ENCODE results near the gene FRAS1.
"Not testable (repeated sequence)": the region's sequence is repeated elsewhere in the genome, so short reads cannot be mapped to it uniquely, and the experiment has no call there.

FRAS1 gene

DNA sequence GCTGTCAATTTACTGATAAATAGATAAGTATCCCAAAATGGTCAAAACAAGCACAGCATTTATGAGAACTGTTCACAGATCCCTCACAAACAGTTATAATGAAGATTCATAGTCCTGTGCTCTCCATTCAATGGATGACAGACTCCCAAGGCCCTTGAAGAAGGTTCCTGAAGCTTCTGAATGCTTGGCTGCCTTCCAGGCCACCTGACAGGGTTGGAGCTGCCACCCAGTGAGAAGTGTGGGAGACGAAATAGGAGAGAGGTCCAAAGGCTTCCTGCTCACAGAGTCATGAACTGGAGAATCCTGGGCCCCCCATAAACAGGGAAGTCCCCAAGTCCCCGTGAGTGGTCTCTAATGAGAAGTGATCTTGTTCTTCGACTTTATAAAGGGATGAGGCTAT lies 468.4 kb downstream of the FRAS1 start:
- DNase-seq, result no peak

DNA sequence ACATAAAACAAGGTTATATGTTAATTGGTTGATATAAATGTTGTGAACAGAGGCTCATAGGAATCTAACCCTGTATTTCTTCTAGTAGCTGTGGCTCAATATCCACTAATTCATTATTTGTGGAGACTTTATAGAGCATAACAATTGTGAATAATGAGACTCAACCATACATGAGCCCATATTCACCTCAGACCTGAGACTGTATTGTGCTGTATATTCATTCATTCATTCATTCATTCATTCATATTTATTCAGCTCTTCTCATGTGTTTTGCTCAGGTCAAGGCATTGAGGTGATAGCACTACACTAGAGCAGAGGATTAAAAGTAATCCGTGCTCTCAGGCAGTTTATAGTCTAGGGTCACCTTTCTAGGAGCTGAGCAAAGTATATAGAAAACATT lies 470.0 kb downstream of the FRAS1 start:
- DNase-seq, result no peak

DNA sequence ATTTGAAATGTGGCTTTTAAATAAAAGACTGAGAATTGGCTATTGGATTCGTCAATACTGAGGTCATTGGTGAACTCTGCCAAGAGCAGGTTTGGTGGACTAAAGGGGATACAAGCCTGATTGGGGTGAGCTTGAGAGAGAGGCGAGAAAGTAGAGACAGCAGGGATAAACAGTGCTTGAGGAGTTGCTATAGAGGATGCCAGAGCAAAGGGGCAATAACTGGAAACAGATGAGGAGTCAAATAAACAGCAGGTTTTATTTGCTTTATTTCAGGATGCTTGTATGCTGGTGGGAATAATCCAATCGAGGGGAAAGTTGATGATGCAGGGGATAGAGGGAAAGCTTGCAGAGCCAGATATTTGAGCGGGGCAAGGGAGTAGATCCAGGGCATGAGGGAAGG lies 470.4 kb downstream of the FRAS1 start:
- DNase-seq, result no peak

DNA sequence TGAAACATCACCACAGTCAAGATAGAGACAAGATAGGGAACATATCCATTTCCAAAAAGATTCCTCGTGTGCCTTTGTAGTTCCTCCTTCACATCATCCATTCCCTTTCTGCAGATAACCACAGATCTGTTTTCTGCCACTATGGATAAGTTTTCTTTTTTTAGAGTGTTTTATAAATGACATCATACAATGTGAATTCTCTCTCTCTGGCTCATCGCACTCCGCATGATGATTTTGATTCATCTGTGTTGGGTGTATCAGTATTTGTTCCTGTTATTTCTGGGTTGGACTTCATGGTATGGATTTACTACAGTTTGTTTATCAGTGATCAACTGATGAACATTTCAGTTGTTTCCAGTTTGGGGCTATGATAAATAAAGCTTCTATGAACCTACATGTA lies 471.2 kb downstream of the FRAS1 start:
- no peak for DNase-seq

DNA sequence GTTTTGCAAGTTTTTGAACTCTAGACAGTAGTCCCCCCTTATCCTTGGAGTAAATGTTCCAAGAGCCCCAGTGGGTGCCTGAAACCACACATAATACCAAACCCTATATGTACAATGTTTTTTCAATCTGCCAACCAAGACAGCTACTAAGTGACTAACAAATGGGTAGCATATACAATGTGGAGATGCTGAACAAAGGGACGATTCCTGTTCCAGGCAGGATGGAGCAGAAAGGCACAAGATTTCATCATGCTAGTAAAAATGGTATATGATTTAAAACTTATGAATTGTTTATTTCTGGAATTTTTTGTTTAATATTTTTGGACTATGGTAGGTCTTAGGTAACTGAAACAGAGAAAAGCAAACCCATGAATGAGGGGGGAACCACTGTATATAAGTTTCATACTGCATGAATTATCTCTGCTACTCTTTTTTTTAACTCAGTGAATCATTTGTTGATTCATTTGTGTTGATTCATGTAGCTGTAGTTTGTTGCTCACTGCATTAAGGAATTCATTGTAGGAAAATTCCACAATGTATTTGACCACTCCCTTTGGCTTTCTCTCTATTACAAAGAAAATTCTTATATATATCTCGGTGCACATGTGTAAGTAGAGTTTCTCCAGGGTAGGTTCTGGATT lies 472.6 kb downstream of the FRAS1 start:
- no peak for DNase-seq

DNA sequence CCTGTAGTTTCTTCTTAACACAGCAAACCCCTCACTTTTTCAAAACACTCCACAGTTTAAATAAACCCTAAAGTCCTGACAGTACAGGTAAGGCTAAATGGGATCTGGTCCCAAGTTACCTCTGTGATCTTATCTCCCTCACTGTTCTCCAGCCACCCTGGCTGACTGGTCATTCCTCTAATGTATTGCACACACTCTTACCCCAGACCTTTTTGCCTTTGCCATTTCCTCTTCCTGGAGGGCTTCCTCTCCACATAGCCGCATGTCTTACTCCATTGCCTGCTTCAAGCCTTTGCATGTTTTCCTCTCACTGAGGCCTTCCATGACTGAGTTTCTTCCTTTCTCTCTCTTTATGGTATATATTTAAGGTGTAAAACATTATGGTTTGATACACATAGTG lies 474.9 kb downstream of the FRAS1 start:
- DNase-seq, result no peak

DNA sequence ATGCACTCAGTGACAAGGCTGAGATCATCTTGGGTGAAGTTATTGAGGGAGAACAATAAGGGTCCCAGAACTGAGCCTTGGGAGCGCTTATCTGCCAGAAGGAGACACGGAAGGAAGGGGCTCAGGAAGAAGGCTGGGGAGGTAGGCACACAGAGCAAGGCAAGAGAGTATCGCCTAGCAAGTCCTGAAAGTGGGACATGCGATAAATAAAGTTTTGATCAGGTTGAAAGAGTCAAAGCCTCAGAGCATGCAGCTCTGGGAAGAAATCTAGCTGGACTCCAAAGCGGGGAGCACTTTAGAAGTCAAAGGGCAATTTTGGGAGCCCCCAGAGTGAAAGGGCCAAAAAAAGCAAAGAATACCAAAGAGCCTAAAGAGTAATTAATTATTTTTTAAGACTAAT lies 476.7 kb downstream of the FRAS1 start:
- DNase-seq, result no peak

DNA sequence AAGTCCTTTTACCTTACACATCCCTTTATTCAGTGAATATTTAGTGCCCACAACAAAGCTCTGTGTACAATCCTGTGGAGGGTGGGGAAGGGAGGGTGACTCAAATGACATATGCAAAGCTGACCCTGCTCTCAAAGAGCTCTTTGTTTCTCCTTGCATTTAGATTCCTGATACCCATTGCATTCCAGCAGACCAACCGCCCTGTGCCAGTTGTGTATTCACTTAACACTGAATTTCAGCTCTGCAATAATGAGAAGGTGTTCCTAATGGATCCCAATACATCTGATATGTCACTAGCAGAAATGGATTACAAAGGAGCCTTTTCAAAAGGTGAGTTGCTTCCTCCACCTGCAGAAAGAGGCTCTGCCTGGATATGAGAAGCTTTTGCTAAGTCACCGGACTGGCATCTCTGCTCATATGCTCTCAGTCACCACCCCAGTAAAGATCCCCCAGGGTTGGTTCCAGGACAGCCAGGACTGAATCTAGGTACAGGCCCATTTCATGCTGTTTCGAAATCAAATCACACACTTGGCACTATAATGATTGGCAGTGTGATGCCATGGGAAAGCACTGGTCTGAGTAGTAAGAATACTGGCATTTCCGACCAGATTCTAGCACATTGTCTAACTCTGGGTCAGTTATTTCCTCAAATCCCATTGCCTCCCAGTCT lies 477.3 kb downstream of the FRAS1 start:
- DNase-seq, result no peak

DNA sequence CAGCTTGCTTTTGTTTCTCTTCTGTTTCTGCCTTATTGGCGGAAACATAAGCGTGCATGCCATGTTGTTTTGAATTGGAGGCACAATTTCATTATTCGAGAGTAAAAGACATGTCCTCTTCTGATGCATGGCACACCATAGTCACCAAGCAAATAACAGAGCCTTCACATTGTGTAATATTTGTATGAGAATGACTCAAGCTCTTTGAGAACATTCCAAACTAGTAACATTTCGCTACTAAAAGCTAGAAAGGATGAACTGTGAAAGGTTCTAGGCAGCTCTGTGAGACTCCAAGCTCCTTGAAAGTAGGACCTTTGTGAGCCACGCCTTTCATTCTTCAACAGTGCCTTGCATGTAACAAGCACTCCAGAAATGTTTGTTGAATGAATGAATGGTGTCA lies 485.2 kb downstream of the FRAS1 start:
- no peak for DNase-seq

DNA sequence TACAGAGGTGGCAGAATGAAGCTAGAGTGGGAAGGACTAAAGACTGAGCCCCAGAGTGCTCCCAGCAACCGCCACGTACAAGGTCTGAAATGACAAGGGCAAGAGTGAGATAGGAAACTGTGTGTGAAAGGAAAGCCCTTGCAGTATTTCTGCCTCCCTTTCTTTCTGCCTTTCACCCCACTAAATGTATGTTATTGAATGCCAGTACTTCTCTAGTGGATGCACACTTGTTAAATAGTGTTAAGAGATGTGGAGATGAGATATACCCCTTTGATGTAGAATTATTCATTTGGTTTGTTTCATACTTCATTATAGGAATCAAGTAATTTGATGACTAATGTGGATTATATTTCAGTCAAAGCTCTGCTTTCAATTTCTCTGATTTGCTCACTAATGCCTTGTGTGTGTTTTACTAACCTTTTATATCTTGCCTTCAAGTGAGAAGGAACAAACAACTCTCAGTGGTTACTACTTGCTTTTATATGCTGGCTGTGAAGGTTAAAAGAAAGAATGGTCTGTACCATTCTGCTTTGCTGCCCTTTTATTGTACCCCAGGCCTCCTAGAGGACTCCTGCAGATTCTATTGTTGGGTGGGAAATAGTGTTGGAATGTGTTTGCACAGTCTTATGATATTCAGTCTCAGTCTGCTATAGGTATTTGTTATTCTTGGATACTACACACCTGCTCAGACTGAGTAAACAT lies 486.5 kb downstream of the FRAS1 start:
- DNase-seq, result no peak

DNA sequence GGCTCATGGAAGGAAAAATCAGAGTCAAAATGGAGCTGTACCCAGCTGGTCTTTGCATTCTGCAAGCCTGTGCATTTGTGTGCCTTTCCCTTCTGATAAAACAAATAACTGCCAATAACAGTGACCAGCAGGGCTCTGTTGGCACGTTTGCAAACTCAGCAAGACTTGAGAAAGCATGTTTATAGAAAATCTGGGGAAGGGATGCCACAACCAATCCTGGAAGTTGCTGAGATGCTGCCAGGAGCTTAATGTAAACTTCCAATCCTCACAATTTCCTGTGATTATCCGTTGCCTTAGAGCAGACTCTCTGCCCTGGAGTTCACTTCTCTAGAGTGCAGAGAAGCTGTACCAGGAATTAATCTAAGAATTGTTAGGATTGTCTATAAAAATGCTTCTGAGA lies 487.6 kb downstream of the FRAS1 start:
- no peak for DNase-seq

DNA sequence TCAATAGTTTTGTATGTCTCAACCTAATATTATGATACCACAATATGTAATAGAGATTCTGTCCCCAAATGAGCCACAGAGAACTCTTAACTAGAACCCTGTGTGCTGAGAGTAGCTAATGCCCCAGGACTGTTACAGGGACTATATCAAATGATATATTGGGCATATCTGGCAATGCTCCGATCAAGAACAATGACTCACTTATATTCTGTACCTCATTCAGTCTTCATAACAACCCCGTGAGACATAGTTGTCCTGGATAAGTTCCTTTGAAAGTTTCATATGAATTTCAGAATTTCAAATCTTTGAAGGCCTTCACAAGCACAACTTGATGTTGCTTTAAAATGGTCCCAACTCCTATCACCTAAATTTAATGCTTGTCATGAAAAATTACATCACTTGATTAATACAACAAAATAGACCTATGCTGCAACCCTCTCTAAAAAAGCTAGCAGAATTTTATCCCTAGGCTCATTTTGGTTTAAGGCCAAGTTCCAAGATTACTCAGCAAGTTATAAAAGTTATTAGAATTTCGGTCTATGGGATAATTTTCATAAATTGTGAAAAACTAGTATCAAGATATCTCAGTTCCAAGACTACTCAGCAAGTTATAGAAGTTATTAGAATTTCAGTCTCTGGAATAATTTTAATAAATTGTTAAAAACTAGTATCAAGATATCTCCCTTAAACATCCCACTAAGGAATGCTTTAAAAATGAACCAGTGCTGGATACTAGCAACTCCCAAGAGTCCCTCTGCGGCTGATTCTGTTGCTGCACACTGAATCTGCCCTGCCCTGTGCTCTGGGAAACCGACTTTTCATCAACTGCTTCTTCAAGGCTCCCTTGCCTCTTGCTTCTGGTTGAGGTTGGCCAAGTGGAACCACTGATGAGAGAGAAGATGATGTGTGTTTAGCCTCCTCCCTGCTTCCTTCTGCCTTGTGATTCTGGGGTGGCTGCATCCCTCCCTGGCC lies 488.4 kb downstream of the FRAS1 start:
- no peak for DNase-seq

DNA sequence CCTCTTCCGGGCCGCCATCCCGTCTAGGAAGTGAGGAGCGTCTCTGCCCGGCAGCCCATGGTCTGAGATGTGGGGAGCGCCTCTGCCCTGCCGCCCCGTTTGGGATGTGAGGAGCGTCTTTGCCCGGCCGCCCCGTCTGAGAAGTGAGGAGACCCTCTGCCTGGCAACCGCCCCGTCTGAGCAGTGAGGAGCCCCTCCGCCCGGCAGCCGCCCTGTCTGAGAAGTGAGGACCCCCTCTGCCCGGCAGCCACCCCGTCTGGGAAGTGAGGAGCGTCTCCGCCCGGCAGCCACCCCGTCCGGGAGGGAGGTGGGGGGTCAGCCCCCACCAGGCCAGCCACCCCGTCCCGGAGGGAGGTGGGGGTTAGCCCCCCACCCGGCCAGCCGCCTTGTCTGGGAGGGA lies 490.8 kb downstream of the FRAS1 start:
- DNase-seq, result not testable (repeated sequence)

DNA sequence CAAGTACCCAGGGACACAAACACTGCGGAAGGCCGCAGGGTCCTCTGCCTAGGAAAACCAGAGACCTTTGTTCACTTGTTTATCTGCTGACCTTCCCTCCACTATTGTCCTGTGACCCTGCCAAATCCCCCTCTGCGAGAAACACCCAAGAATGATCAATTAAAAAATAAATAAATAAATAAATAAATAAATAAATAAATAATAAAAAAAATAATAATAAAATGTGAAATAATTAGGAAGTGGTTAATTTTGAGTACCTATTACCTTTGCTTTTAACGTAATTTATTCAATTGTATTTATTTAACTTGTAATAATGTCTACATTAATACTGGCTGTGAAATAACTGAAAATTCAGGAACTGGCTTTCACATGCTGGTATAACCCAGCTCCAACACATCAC lies 491.8 kb downstream of the FRAS1 start:
- DNase-seq, result not testable (repeated sequence)

DNA sequence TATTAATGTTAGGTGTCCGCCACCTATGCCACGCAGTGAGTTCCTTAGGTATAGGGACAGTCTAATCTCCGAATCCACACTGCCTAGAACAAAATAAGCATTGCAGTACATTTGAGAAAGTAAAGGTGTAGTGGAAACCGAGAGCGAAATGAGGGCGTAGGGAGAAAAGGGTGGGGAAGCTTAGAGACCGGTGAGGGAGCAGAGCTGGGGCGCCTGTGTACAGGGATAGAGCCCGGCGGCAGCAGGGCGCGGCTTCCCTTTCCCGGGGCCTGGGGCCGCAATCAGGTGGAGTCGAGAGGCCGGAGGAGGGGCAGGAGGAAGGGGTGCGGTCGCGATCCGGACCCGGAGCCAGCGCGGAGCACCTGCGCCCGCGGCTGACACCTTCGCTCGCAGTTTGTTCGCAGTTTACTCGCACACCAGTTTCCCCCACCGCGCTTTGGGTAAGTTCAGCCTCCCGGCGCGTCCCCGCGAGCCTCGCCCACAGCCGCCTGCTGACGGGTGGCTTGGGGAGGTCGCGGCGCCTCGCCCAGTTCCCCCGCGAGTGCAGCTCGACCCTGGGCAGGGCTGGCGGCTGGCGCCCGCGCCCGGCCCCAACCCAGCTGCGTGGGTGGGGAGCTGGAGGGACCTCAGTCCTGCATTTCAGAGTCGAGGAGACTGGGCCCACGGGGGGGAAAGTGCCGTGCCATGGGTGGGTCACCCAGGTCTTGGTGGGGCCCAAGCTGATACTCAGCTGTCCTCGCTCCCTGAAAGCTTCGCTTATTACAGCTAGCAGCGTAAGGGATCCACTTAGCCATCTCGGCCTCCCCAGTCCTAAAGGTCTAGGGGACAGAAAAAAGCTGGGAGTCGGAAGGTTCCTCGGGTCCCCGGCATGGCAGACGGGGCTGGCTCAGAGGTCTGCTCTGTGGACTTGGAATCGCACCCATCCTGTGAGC lies 494.6 kb downstream of the FRAS1 start, which contains the start of gene ANXA3:
Gene ANXA3 (plus strand): TSS at position 351 of the 932 bp plus-strand sequence. CDS start 2,704 bp downstream, outside the sequence.
- DNase-seq, result peak; percentile 44

DNA sequence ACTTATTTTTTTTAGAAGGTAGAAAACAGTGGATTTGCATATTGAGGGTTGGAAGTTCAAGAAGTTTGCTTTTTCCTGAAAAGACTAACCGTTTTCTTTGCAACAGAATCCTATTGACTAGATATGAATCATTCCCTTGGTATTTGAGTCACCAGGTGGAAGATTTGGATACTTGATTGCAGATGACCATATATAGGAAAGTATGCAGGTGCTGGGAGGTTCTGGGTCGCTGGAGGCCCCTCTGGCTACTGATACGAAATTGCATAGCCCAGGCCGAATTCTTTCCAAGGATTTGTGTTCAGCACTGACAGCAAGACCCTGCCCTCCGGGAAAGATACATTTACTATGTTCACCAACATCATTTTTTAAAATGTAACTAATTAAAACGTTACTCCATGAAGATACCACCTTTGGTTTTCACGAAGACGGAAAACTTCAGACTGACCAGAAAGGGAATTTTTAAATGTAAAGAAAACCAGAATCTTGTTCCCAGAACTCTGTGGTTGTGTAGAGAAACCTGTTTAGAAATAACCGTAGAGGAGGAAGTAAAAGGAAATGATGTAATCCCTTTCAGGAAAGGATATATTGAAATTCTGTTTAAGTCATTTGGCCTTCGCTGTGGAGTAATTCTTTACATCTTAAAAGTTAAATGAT lies 495.4 kb downstream of the FRAS1 start:
- no peak for DNase-seq

DNA sequence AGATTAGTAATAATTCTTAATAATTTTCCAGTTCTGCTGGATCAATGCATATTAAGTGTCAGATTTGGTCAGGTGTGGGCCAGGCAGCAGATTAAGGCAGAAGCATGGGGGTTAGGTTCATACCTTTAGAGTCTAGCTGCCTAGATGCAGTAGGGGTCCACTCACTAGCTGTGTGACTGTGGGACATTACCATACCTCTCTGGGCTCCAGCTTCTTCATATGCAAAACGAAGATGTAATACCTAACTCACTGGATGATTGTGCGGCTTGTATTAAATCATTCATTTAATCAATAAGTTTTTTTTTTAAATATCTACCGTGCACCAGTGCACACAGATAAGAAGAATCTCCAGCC lies 495.9 kb downstream of the FRAS1 start:
- no peak for DNase-seq

DNA sequence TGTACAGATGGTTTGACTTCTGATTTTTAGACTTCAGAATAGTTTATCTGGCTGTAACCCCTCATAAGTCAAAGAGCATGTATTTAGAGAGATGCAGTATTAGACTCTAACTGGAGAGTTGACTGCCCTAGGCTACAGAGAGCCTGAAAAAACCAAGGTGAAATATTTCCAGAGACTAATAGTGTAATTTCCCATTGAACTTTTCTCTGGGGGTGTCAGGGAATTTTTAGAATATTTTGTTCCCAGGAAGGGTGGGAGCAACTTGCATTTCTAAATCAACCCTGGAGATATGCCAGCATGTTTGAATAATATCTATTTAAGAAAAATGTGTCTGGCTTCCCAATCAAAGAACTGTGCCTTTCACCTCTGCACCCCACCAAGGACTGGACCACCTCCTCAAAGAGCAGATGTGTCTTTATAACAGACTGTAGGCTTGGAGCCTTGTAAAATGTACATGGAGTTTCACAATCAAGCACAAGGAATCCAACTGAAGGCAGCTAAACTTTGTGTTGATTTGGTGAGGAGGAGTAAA lies 496.5 kb downstream of the FRAS1 start:
- no peak for DNase-seq

DNA sequence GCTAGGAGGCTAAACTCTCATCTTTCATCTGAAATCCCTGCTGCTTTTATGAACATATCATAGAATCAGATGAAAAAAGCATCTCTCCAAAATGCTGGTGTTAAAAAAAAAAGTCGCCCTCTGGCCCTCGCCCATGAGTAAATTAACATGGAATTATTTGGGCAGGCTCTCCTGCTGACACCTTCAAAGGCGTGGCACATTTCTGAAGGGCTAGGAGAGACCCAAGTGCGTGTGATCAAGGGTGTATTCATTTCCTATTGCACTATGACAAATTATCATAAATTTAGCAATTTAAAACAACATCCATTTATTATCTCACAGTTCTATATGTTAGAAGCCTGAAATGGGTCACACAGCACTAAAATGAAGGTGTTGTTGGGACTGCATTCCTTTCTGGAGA lies 499.5 kb downstream of the FRAS1 start:
- DNase-seq, result no peak

DNA sequence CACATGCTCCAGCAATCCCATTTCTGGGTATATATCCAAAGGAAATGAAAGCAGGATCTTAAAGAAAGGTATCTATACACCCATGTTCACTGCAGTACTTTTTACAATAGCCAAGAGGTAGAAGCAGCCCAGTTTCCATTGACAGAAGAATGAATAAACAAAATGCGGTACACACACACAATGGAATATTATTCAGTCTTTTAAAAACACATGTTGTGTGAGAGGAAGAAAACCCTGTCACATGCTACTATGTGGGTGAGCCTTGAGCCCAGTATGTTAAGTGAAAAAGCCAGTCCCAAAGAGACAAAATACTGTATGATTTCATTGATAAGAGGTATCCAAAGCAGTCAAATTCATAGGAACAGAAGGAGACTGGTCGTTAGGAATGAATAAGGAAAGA lies 500.7 kb downstream of the FRAS1 start:
- DNase-seq, result no peak

DNA sequence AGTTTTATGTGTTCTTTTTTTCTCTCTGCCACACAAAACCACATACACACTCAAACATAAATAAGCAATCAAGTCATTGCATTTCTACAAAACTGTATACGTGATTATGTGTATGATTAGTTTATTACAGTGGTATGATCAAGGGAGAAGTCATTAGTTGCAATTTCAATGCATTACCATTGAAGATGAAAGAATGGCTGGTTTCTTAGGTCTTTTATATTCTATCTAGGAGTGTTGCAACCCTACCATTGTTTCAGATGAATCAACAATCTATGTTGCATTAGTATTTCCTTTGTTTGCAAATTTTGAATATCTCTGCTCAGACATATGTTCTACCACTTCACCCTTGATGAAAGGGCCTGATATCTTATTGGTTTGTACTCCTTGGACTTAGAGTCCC lies 501.3 kb downstream of the FRAS1 start:
- DNase-seq, result no peak

Data from left hindlimb (tissue), 1 donor.